Esophagus squamous epithelium (tissue), 5 donors: ENCODE results near the gene CRTAC1. TPM values are rescaled to one million over a fixed set of nuclear protein-coding genes. Genes with fewer than 3 reads are reported as not detected.

Experiments
- DNase-seq: peaks from one replicate; lab custom pipeline; 2025; lab: John Stamatoyannopoulos, UW
- H3K27ac ChIP-seq, 4 donors: fragments of 200-600 bp; sonication (generic); one replicate each; pipeline ENCODE4 v1.5.1; 2016 to 2019; ENCODE audit warnings: mild to moderate bottlenecking in 1 of 4
- H3K27me3 ChIP-seq, 4 donors: fragments of 200-600 bp; sonication (generic); 1 replicate in 3 of 4; 2 replicates in 1 of 4; pipeline versions ENCODE4 v1.5.1 to v1.6.0; 2017 to 2021; ENCODE audit warnings: antibody characterized with exemption in 1 of 4
- H3K36me3 ChIP-seq, 3 donors: fragments of 200-600 bp; sonication (generic); one replicate each; pipeline ENCODE4 v1.5.1; 2016 to 2019
- H3K4me1 ChIP-seq, 3 donors: fragments of 200-600 bp; sonication (generic); one replicate each; pipeline ENCODE4 v1.5.1; 2017 to 2019
- H3K4me3 ChIP-seq, 4 donors: fragments of 200-600 bp; sonication (generic); 1 replicate in 3 of 4; 2 replicates in 1 of 4; pipeline ENCODE4 v1.5.1; 2016 to 2019; ENCODE audit warnings: mild to moderate bottlenecking in 2 of 4, moderate library complexity in 1 of 4
- H3K9me3 ChIP-seq, 3 donors: fragments of 200-600 bp; sonication (generic); one replicate each; pipeline ENCODE4 v1.5.1; 2016 to 2019
- CTCF ChIP-seq, 6 experiments: fragments of 450-650 bp in 4 of 6; fragments of 200-600 bp in 2 of 6; sonication (generic) in 2 of 6; IDR thresholded peaks; one replicate each; pipeline ENCODE4 v1.5.1; 2016 to 2019; ENCODE audit warnings: antibody characterized with exemption in 6 of 6, mild to moderate bottlenecking in 4 of 6, moderate library complexity in 4 of 6
- POLR2A ChIP-seq, 4 donors: fragments of 450-650 bp; IDR thresholded peaks; one replicate each; pipeline ENCODE4 v1.6.1; 2017; ENCODE audit warnings: antibody characterized with exemption in 4 of 4, mild to moderate bottlenecking in 4 of 4, moderate library complexity in 3 of 4
- WGBS, 2 donors: methylation state at CpG; one replicate each; pipeline ENCODE4 v1.1.5; 2018; 5-methylcytosine and 5-hydroxymethylcytosine counted together
- intact Hi-C: fragments of 100-400 bp; cut with DNase I; formaldehyde crosslinking; loops from one replicate; pipeline ENCODE4 v1.15.0; 2022
- total RNA-seq, 4 donors: library from RNA; depleted of rRNA; stranded (reverse); fragments of >200 nt; gene quantifications; one replicate each; pipeline ENCODE4 v1.1.0, GENCODE V29; 2016
- donor health status: DM: yes; HTN: yes; CAD: no.

The CRTAC1 gene
- total RNA-seq, 4 donors from 2014 or later, result 0.22 to 10.7 (median 2.5) TPM

- no peak for TF ChIP-seq CTCF (IDR thresholded peaks at IDR 0.05)
- TF ChIP-seq POLR2A (IDR thresholded peaks at IDR 0.05), result no peak
- Histone ChIP-seq H3K36me3 (no peaks in the 10 kb centered on the region), H3K27me3 (peaks cover 0 to 83% (median 0%) of the 10 kb centered on the region in 4 donors), H3K9me3 (no peaks in the 10 kb centered on the region), H3K4me3 (no peak overlapping the region), H3K4me1 (no peaks in the 10 kb centered on the region), H3K27ac (no peak overlapping the region)
- 78 to 80% methylated on average over 5 of the region's 5 CpGs for WGBS, 2 donors
- intact Hi-C loops, result no loop called here
- DNase-seq, result no peak
Measured at GRCh38 chr10:97964748-97965147, 65.7 kb downstream of the CRTAC1 start.

GRCh38 chr10:97961945-97962344 is 68.5 kb downstream of the CRTAC1 start:
- Histone ChIP-seq H3K36me3 (no peaks in the 10 kb centered on the region), H3K27me3 (peaks cover 0 to 79% (median 0%) of the 10 kb centered on the region in 4 donors), H3K27ac (no peak overlapping the region), H3K9me3 (no peaks in the 10 kb centered on the region), H3K4me3 (no peak overlapping the region), H3K4me1 (no peaks in the 10 kb centered on the region)
- WGBS, 2 donors, result 13 to 34% methylated on average over 7 of the region's 7 CpGs
- intact Hi-C loops, result no loop called here
- DNase-seq, result no peak
- no peak for TF ChIP-seq POLR2A (IDR thresholded peaks at IDR 0.05)
- no peak for TF ChIP-seq CTCF (IDR thresholded peaks at IDR 0.05)

GRCh38 chr10:97960269-97961056 is 70.0 kb downstream of the CRTAC1 start:
- H3K27ac ChIP-seq, result no peak overlapping the region
- WGBS, 2 donors, result 51% methylated on average over 4 of the region's 4 CpGs
- DNase-seq, result no peak
- no peaks in the 10 kb centered on the region for H3K4me1 ChIP-seq
- TF ChIP-seq CTCF (IDR thresholded peaks at IDR 0.05) (no peak), POLR2A (IDR thresholded peaks at IDR 0.05) (no peak)
- no peak overlapping the region for H3K4me3 ChIP-seq
- H3K9me3 ChIP-seq, result no peaks in the 10 kb centered on the region
- H3K36me3 ChIP-seq, result no peaks in the 10 kb centered on the region
- H3K27me3 ChIP-seq, result peaks cover 0 to 66% (median 0%) of the 10 kb centered on the region in 4 donors
- intact Hi-C loops, result no loop called here

- 73 to 82% methylated on average over 2 to 4 of the region's 4 CpGs for WGBS, 2 donors
- no peak overlapping the region for H3K27ac ChIP-seq
- H3K27me3 ChIP-seq, result peaks cover 0 to 14% (median 0%) of the 10 kb centered on the region in 4 donors
- no peaks in the 10 kb centered on the region for H3K4me1 ChIP-seq
- TF ChIP-seq CTCF (IDR thresholded peaks at IDR 0.05) (no peak), POLR2A (IDR thresholded peaks at IDR 0.05) (no peak)
- intact Hi-C loops, result no loop called here
- H3K9me3 ChIP-seq, result peaks cover 0 to 2% (median 0%) of the 10 kb centered on the region in 3 donors
- H3K4me3 ChIP-seq, result no peak overlapping the region
- no peak for DNase-seq
- no peaks in the 10 kb centered on the region for H3K36me3 ChIP-seq
Measured at GRCh38 chr10:97949462-97949861, 81.0 kb downstream of the CRTAC1 start.

- Histone ChIP-seq H3K27me3 (peaks cover 0 to 14% (median 0%) of the 10 kb centered on the region in 4 donors), H3K9me3 (peaks cover 0 to 6% (median 0%) of the 10 kb centered on the region in 3 donors), H3K4me3 (no peak overlapping the region), H3K4me1 (no peaks in the 10 kb centered on the region), H3K36me3 (no peaks in the 10 kb centered on the region), H3K27ac (no peak overlapping the region)
- intact Hi-C loops, result no loop called here
- WGBS, 2 donors, result 58 to 62% methylated on average over 4 of the region's 4 CpGs
- DNase-seq, result no peak
- TF ChIP-seq CTCF (IDR thresholded peaks at IDR 0.05) (no peak), POLR2A (IDR thresholded peaks at IDR 0.05) (no peak)
Measured at GRCh38 chr10:97948822-97949221, 81.6 kb downstream of the CRTAC1 start.
